A673 (cell line): Measurements from ENCODE around the gene SRRM2.

Source experiments
- CTCF ChIP-seq: fragments of 300-800, 200-600 bp; sonication (generic); conservative IDR thresholded peaks from 2 replicates; pipeline ENCODE4 v1.5.1; 2017; ENCODE audit warnings: low read depth, mild to moderate bottlenecking, antibody characterized with exemption, low read length, moderate library complexity, mixed read lengths
- EZH2 ChIP-seq: fragments of 200-600 bp; sonication (generic); IDR thresholded peaks from 2 replicates; pipeline ENCODE4 v1.6.1; 2017; ENCODE audit warnings: borderline replicate concordance, low read depth, mild to moderate bottlenecking, mixed read lengths, antibody characterized with exemption, low read length; ENCODE audit not compliant: poor library complexity, severe bottlenecking

GRCh38 chr16:2808181-2808580, 55.7 kb downstream of the SRRM2 start:
- TF ChIP-seq CTCF (no peak), EZH2 (no peak)
